H1 (cell line): ENCODE results near the gene CNDP1. TPM values are rescaled to one million over a fixed set of nuclear protein-coding genes. Genes with fewer than 3 reads are reported as not detected.

Experiments
- CTCF ChIA-PET: fragments of 300-600 bp; sonication (Branson Sonifier 250); formaldehyde crosslinking; loops from one replicate; lab custom pipeline; 2021; ENCODE audit not compliant: partially characterized antibody; lab: Charles Lee
- POLR2A ChIA-PET: fragments of 300-600 bp; sonication (Branson Sonifier 250); formaldehyde crosslinking; loops from one replicate; lab custom pipeline; 2021; ENCODE audit warnings: inconsistent platforms; ENCODE audit not compliant: partially characterized antibody; lab: Charles Lee
- DNase-seq, 2 experiments: peaks; one replicate each; pipeline versions ENCODE4 v3.0.0 to v3.0.0-alpha.2; 2010 to 2022; ENCODE audit warnings: low spot score in 2 of 2, low read depth in 1 of 2, mixed read lengths in 1 of 2
- FAIRE-seq: peaks from 2 replicates; lab custom pipeline; 2011; peaks lifted over from hg19 to GRCh38; lab: Jason Lieb, UNC
- H2AFZ ChIP-seq: 2 replicates; pipeline ENCODE4 v1.8.1; 2012; ENCODE audit warnings: low read length, inconsistent platforms
- H2AK5ac ChIP-seq: 2 replicates; pipeline ENCODE4 v1.6.1; 2013; ENCODE audit warnings: low read depth, low read length
- H2BK120ac ChIP-seq: replicated peaks from 2 replicates; pipeline ENCODE3; 2013; ENCODE audit warnings: low read depth, low read length, inconsistent platforms
- H2BK12ac ChIP-seq: 2 replicates; pipeline ENCODE4 v1.6.1; 2013; ENCODE audit warnings: low read depth, low read length
- H2BK15ac ChIP-seq: 2 replicates; pipeline ENCODE4 v1.6.1; 2013; ENCODE audit warnings: low read length
- H2BK20ac ChIP-seq: 2 replicates; pipeline ENCODE4 v1.6.1; 2013; ENCODE audit warnings: low read length
- H2BK5ac ChIP-seq: 2 replicates; pipeline ENCODE4 v1.6.1; 2013; ENCODE audit warnings: low read depth, low read length
- H3K14ac ChIP-seq: 2 replicates; pipeline ENCODE4 v1.6.1; 2013; ENCODE audit warnings: inconsistent platforms; ENCODE audit not compliant: insufficient read length
- H3K18ac ChIP-seq: 2 replicates; pipeline ENCODE4 v1.6.1; 2013; ENCODE audit warnings: low read length; ENCODE audit errors: extremely low read depth
- H3K23ac ChIP-seq: 2 replicates; pipeline ENCODE4 v1.6.1; 2013; ENCODE audit warnings: inconsistent platforms; ENCODE audit not compliant: insufficient read length
- H3K23me2 ChIP-seq: 2 replicates; pipeline ENCODE4 v1.6.1; 2013; ENCODE audit warnings: low read depth, low read length
- H3K27ac ChIP-seq: 2 replicates; pipeline ENCODE4 v1.6.1; 2011; ENCODE audit warnings: low read depth, low read length, inconsistent platforms
- H3K27me3 ChIP-seq, 4 experiments: replicated peaks in 1 of 4; 1 replicate in 1 of 4; 2 replicates in 3 of 4; pipeline versions ENCODE4 v1.6.1 to v1.8.1; 2011 to 2013; ENCODE audit warnings: low read length in 3 of 4, mild to moderate bottlenecking in 3 of 4, inconsistent platforms in 2 of 4, mixed read lengths in 2 of 4, moderate library complexity in 1 of 4; ENCODE audit not compliant: control insufficient read depth in 3 of 4, insufficient read depth in 3 of 4; ENCODE audit errors: extremely low read depth in 1 of 4
- H3K36me3 ChIP-seq, 4 experiments: 2 replicates each; pipeline versions ENCODE4 v1.6.1 to v1.8.1; 2011 to 2013; ENCODE audit warnings: mild to moderate bottlenecking in 4 of 4, low read length in 3 of 4, moderate library complexity in 2 of 4, control low read depth in 1 of 4, inconsistent platforms in 1 of 4; ENCODE audit not compliant: insufficient read depth in 4 of 4, control insufficient read depth in 2 of 4
- H3K4ac ChIP-seq: replicated peaks from 2 replicates; pipeline ENCODE3; 2013; ENCODE audit warnings: low read length, low read depth, mixed read lengths, inconsistent platforms; ENCODE audit not compliant: insufficient read length
- H3K4me1 ChIP-seq, 4 experiments: replicated peaks in 1 of 4; 1 replicate in 1 of 4; 2 replicates in 3 of 4; pipeline versions ENCODE4 v1.6.1 to v1.8.1; 2011 to 2013; ENCODE audit warnings: low read length in 3 of 4, inconsistent platforms in 2 of 4, mixed read lengths in 1 of 4; ENCODE audit not compliant: insufficient read depth in 4 of 4, control insufficient read depth in 3 of 4
- H3K4me2 ChIP-seq, 2 experiments: 2 replicates each; pipeline versions ENCODE4 v1.6.1 to v1.8.1; 2011 to 2013; ENCODE audit warnings: low read depth in 2 of 2, low read length in 2 of 2, control low read depth in 1 of 2, inconsistent platforms in 1 of 2, mild to moderate bottlenecking in 1 of 2; ENCODE audit not compliant: insufficient read depth in 1 of 2
- H3K4me3 ChIP-seq, 4 experiments: fragments of 200-600, 300-600 bp in 1 of 4; sonication (generic), shearing (Covaris generic), sonication (Bioruptor Twin) in 1 of 4; 2 replicates each; pipeline versions ENCODE4 v1.5.1 to v1.8.1; 2011 to 2016; ENCODE audit warnings: low read length in 4 of 4, low read depth in 3 of 4, control low read depth in 2 of 4, inconsistent platforms in 2 of 4, mild to moderate bottlenecking in 2 of 4, mixed read lengths in 1 of 4, moderate library complexity in 1 of 4; ENCODE audit not compliant: insufficient read depth in 2 of 4; ENCODE audit errors: extremely low read depth in 1 of 4
- H3K56ac ChIP-seq: replicated peaks from 2 replicates; pipeline ENCODE3; 2013; ENCODE audit warnings: low read depth, mild to moderate bottlenecking, mixed read lengths, low read length, inconsistent platforms; ENCODE audit not compliant: insufficient read length
- H3K79me1 ChIP-seq: 2 replicates; pipeline ENCODE4 v1.6.1; 2013; ENCODE audit warnings: low read depth, low read length, control low read depth
- H3K79me2 ChIP-seq, 2 experiments: 2 replicates each; pipeline versions ENCODE4 v1.6.1 to v1.8.1; 2012 to 2013; ENCODE audit warnings: low read length in 2 of 2, mild to moderate bottlenecking in 2 of 2, inconsistent platforms in 1 of 2; ENCODE audit not compliant: insufficient read depth in 2 of 2, control insufficient read depth in 1 of 2
- H3K9ac ChIP-seq, 4 experiments: replicated peaks in 1 of 4; 1 replicate in 1 of 4; 2 replicates in 3 of 4; pipeline versions ENCODE4 v1.6.1 to v1.8.1; 2011 to 2013; ENCODE audit warnings: low read depth in 3 of 4, low read length in 3 of 4, control low read depth in 2 of 4, mild to moderate bottlenecking in 2 of 4, moderate library complexity in 2 of 4, inconsistent platforms in 1 of 4; ENCODE audit errors: extremely low read depth in 1 of 4
- H3K9me3 ChIP-seq, 2 experiments: 2 replicates each; pipeline versions ENCODE4 v1.6.1 to v1.8.1; 2012 to 2013; ENCODE audit warnings: mild to moderate bottlenecking in 2 of 2, moderate library complexity in 2 of 2, control low read depth in 1 of 2, inconsistent platforms in 1 of 2, low read depth in 1 of 2, low read length in 1 of 2, mixed read lengths in 1 of 2; ENCODE audit not compliant: insufficient read depth in 2 of 2
- H4K20me1 ChIP-seq, 2 experiments: replicated peaks in 1 of 2; 2 replicates each; pipeline versions ENCODE3 to v1.8.1; 2011 to 2013; ENCODE audit warnings: inconsistent platforms in 2 of 2, low read length in 2 of 2, mild to moderate bottlenecking in 1 of 2; ENCODE audit not compliant: insufficient read depth in 2 of 2, control insufficient read depth in 1 of 2
- H4K5ac ChIP-seq: 2 replicates; pipeline ENCODE4 v1.6.1; 2013; ENCODE audit warnings: low read length, low read depth, mixed read lengths, inconsistent platforms; ENCODE audit not compliant: insufficient read length
- H4K8ac ChIP-seq: 2 replicates; pipeline ENCODE4 v1.8.0; 2013; ENCODE audit warnings: mild to moderate bottlenecking, moderate library complexity, low read length, inconsistent platforms; ENCODE audit not compliant: insufficient read depth; ENCODE audit errors: extremely low read depth
- H4K91ac ChIP-seq: replicated peaks from 2 replicates; pipeline ENCODE3; 2013; ENCODE audit warnings: low read length, mixed read lengths, inconsistent platforms; ENCODE audit not compliant: insufficient read length
- EP300 ChIP-seq, 2 experiments: IDR thresholded peaks; 1 replicate in 1 of 2; 2 replicates in 1 of 2; pipeline ENCODE4 v1.6.1; 2011 to 2012; ENCODE audit warnings: low read depth in 2 of 2, low read length in 2 of 2, mild to moderate bottlenecking in 2 of 2, borderline replicate concordance in 1 of 2, inconsistent platforms in 1 of 2, moderate library complexity in 1 of 2
- KDM4A ChIP-seq: IDR thresholded peaks from one replicate; pipeline ENCODE4 v1.7.1; 2012; ENCODE audit warnings: low read depth, mild to moderate bottlenecking, moderate library complexity, low read length, inconsistent platforms; ENCODE audit not compliant: severe bottlenecking
- MAFK ChIP-seq: IDR thresholded peaks from 2 replicates; pipeline ENCODE4 v1.6.1; 2012; ENCODE audit warnings: low read depth, mild to moderate bottlenecking, improper control_type of control experiment, low read length
- POLR2AphosphoS5 ChIP-seq: IDR thresholded peaks from 2 replicates; pipeline ENCODE4 v1.6.1; 2011; ENCODE audit warnings: low read depth, low read length
- TAF1 ChIP-seq: IDR thresholded peaks from 2 replicates; pipeline ENCODE4 v1.6.1; 2011; ENCODE audit warnings: mild to moderate bottlenecking, low read depth, low read length
- TCF12 ChIP-seq: IDR thresholded peaks from 2 replicates; pipeline ENCODE4 v1.6.1; 2011; ENCODE audit warnings: low read depth, mild to moderate bottlenecking, low read length
- WGBS, 2 experiments: shearing (Covaris generic) in 1 of 2; methylation state at CpG; one replicate each; pipeline versions ENCODE4 v1.1.6 to v1.1.7; 2013 to 2015; ENCODE audit warnings: low lambda C conversion rate in 2 of 2, mixed read lengths in 2 of 2, inconsistent platforms in 1 of 2, low coverage in 1 of 2, missing lambda C conversion rate in 1 of 2; ENCODE audit not compliant: insufficient replicate concordance in 2 of 2, insufficient coverage in 1 of 2, insufficient read length in 1 of 2; ENCODE audit errors: extremely low coverage in 1 of 2, missing lambda C conversion rate in 1 of 2; 5-methylcytosine and 5-hydroxymethylcytosine counted together
- polyA plus RNA-seq, 7 experiments: library from polyadenylated mRNA; depleted of rRNA in 3 of 7; stranded (reverse) in 5 of 7; unstranded in 2 of 7; fragments of >200 nt in 5 of 7; fragments of 200-250 nt in 2 of 7; gene quantifications; 1 replicate in 5 of 7; 2 replicates in 1 of 7; 4 replicates in 1 of 7; pipeline versions ENCODE4 v1.2.1 to v1.2.3, GENCODE V29; 2011 to 2013; ENCODE audit warnings: missing spikeins in 2 of 7, mixed read lengths in 2 of 7
- total RNA-seq: library from RNA; stranded (reverse); fragmentation: NEBNext Ultra II Directional; extraction: Animal tissue kit (Norgen Biotek cat#: 25700); gene quantifications from 2 replicates; pipeline ENCODE4 v1.2.1, GENCODE V29; 2021
- TF ChIP-seq, protein P1 (sequence below): IDR thresholded peaks from 2 replicates; pipeline ENCODE4 v1.6.1; 2012; ENCODE audit warnings: inconsistent platforms

Gene CNDP1
- total and polyA plus RNA-seq, 2 of the 8 experiments (the other 6 are each of a cell fraction or from before 2014, with no cell fraction given) = 0.09 TPM; not detected in 1

DNA sequence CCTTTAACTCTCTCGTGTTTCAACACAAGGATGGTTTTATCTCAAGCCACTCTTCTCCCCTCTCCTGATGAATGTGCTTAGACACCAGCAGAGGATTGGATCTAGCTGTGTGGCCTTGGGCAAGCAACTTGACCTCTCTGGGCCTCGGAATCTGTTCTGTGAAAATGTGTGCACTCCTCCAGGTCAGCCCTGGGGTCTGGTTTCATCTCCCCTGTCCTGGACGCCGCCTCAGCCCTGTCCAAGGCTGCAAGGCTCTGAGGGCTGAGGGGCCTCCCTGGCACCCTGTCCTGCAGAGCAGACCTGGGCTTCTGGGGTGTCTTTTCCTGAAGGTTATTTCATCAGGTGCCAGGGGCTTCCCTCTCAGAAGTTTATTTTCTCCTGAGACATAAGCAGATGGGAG lies 28.5 kb downstream of the CNDP1 start:
- H3K56ac ChIP-seq = no peak overlapping the region
- H2BK120ac ChIP-seq = no peak overlapping the region
- H4K20me1 ChIP-seq = no peaks in the 10 kb centered on the region
- H3K14ac ChIP-seq = no peak overlapping the region
- H2BK15ac ChIP-seq = no peak overlapping the region
- no peak overlapping the region for H3K9ac ChIP-seq
- H3K18ac ChIP-seq = no peak overlapping the region
- no peaks in the 10 kb centered on the region for H3K79me1 ChIP-seq
- WGBS, 2 experiments = 90% methylated on average over 4 of the region's 4 CpGs; no CpG with 5 or more reads in 1 of the 2 experiments
- H2AFZ ChIP-seq = no peak overlapping the region
- no peak overlapping the region for H3K4ac ChIP-seq
- no peak overlapping the region for H3K27ac ChIP-seq
- ChIA-PET POLR2A (no interaction called here), CTCF (interaction anchor here (0.9 to 1.2 kb wide), 2 partner anchors 9 to 10 kb away, joined by 5 read pairs; no protein-coding TSS in a partner anchor)
- no peaks in the 10 kb centered on the region for H3K27me3 ChIP-seq
- TF ChIP-seq TAF1 (no peak), MAFK (no peak), TCF12 (no peak), KDM4A (no peak), EP300 (IDR thresholded peaks at IDR 0.05; ENCODE audit: borderline replicate concordance in 1 of 2, low read depth in 2 of 2, low read length in 2 of 2) (no peak), POLR2AphosphoS5 (no peak)
- TF ChIP-seq, protein P1, sequence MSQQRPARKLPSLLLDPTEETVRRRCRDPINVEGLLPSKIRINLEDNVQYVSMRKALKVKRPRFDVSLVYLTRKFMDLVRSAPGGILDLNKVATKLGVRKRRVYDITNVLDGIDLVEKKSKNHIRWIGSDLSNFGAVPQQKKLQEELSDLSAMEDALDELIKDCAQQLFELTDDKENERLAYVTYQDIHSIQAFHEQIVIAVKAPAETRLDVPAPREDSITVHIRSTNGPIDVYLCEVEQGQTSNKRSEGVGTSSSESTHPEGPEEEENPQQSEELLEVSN = no peak
- H3K36me3 ChIP-seq = no peaks in the 10 kb centered on the region
- H4K91ac ChIP-seq = no peak overlapping the region
- H3K23ac ChIP-seq = no peak overlapping the region
- FAIRE-seq (no peak), DNase-seq (no peak)
- H2BK12ac ChIP-seq = no peak overlapping the region
- no peak overlapping the region for H2BK5ac ChIP-seq
- no peaks in the 10 kb centered on the region for H3K4me1 ChIP-seq
- no peak overlapping the region for H2BK20ac ChIP-seq
- H4K8ac ChIP-seq = no peak overlapping the region
- no peak overlapping the region for H3K4me3 ChIP-seq
- no peaks in the 10 kb centered on the region for H3K79me2 ChIP-seq
- H3K9me3 ChIP-seq = peaks cover 10 to 18% of the 10 kb centered on the region in 2 experiments
- H3K23me2 ChIP-seq = no peaks in the 10 kb centered on the region
- no peak overlapping the region for H3K4me2 ChIP-seq
- H4K5ac ChIP-seq = no peak overlapping the region
- no peak overlapping the region for H2AK5ac ChIP-seq
